Vagina (tissue), 2 donors: Measurements from ENCODE around the gene REEP3.

Source experiments
- CTCF ChIP-seq, 3 experiments: fragments of 450-650 bp in 2 of 3; fragments of 200-600 bp in 1 of 3; sonication (generic) in 1 of 3; IDR thresholded peaks; one replicate each; pipeline ENCODE4 v1.5.1; 2017 to 2019; ENCODE audit warnings: antibody characterized with exemption in 3 of 3, mild to moderate bottlenecking in 2 of 3, moderate library complexity in 2 of 3
- POLR2AphosphoS5 ChIP-seq, 2 donors: sonication (generic); formaldehyde crosslinking; IDR thresholded peaks; one replicate each; pipeline ENCODE4 v1.9.0; 2017; ENCODE audit warnings: antibody characterized with exemption in 2 of 2, mild to moderate bottlenecking in 2 of 2, low read depth in 1 of 2; ENCODE audit not compliant: insufficient read depth in 1 of 2

GRCh38 chr10:63633677-63634487 lies 112.7 kb downstream of the REEP3 start:
- TF ChIP-seq CTCF (IDR thresholded peaks at IDR 0.05) (no peak), POLR2AphosphoS5 (IDR thresholded peaks at IDR 0.05; ENCODE audit: insufficient read depth in 1 of 2, low read depth in 1 of 2) (no peak)
